Brain microvascular endothelial cell (primary cell): Measurements from ENCODE around the gene YY2.

Experiments used
- DNase-seq: peaks from one replicate; pipeline ENCODE4 v3.0.0-alpha.2; 2020
- H3K27ac ChIP-seq: fragments of 250-450 bp; sonication (Bioruptor Pico); 2 replicates; pipeline ENCODE4 v1.5.1; 2020; ENCODE audit warnings: mild to moderate bottlenecking, moderate library complexity
- H3K27me3 ChIP-seq: fragments of 250-450 bp; sonication (Bioruptor Pico); replicated peaks from 2 replicates; pipeline ENCODE4 v1.5.1; 2020; ENCODE audit warnings: mild to moderate bottlenecking
- H3K36me3 ChIP-seq: fragments of 250-450 bp; sonication (Bioruptor Pico); replicated peaks from 2 replicates; pipeline ENCODE4 v1.5.1; 2020; ENCODE audit warnings: mild to moderate bottlenecking
- H3K4me3 ChIP-seq: 2 replicates; pipeline ENCODE4 v1.5.1; 2011; ENCODE audit warnings: low read depth, mild to moderate bottlenecking, control low read depth, low read length, moderate library complexity
- in situ Hi-C: cut with HindIII; loops from 2 replicates; pipeline ENCODE4 v1.10.0; 2017; ENCODE audit warnings: low sequenced_read_pairs, low pct_ligation_motif_present
- TF ChIP-seq, protein P1 (sequence below): IDR thresholded peaks from 2 replicates; pipeline ENCODE4 v1.5.1; 2011; ENCODE audit warnings: low read depth, mild to moderate bottlenecking, moderate library complexity, low read length, control low read depth, inconsistent platforms; ENCODE audit errors: missing control alignments

Gene YY2

DNA sequence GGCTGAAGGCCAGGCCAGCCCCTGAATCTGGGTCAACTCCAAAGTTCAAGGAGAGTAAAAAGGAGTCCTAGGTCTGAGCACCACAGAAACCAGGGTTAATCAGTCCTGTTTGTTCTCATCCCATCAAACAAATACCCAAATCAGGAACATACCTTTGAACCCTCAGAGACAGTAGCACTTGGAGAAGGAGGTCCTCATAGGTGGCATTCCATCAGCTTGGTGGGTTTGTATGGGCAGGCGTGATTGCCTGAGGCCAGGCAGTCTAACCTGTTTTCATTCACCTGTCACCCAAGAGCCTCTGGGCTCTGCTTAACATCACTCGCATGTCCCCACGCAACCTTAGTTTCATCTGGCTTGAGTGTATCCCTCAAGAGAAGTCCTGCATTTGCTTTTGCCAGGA, 33.9 kb upstream of the YY2 start:
- in situ Hi-C loops, result no loop called here
- no peak for DNase-seq
- TF ChIP-seq, protein P1, sequence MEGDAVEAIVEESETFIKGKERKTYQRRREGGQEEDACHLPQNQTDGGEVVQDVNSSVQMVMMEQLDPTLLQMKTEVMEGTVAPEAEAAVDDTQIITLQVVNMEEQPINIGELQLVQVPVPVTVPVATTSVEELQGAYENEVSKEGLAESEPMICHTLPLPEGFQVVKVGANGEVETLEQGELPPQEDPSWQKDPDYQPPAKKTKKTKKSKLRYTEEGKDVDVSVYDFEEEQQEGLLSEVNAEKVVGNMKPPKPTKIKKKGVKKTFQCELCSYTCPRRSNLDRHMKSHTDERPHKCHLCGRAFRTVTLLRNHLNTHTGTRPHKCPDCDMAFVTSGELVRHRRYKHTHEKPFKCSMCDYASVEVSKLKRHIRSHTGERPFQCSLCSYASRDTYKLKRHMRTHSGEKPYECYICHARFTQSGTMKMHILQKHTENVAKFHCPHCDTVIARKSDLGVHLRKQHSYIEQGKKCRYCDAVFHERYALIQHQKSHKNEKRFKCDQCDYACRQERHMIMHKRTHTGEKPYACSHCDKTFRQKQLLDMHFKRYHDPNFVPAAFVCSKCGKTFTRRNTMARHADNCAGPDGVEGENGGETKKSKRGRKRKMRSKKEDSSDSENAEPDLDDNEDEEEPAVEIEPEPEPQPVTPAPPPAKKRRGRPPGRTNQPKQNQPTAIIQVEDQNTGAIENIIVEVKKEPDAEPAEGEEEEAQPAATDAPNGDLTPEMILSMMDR, result no peak
- no peaks in the 10 kb centered on the region for H3K36me3 ChIP-seq
- H3K4me3 ChIP-seq, result no peak overlapping the region
- H3K27ac ChIP-seq, result no peak overlapping the region
- H3K27me3 ChIP-seq, result no peaks in the 10 kb centered on the region

DNA sequence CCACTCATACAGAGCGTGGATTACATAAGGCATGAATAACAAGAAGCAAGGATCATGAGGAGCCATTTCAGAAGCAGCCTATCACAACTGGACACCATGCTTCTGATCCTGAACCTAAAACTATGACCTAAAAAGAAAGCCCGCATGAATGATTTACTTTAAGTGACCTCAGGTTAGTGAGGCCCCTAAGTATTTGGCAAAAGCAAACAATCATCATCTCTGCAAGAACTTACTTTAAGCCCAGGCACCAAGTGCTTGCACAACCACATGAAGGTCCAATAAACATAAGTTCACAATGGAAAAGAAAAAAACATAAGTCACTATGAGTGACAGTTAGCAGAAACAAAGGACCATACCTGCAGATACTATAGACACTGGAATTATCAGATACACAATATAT, 24.3 kb upstream of the YY2 start:
- Histone ChIP-seq H3K27me3 (no peaks in the 10 kb centered on the region), H3K36me3 (no peaks in the 10 kb centered on the region), H3K27ac (no peak overlapping the region), H3K4me3 (no peak overlapping the region)
- TF ChIP-seq, protein P1, result no peak
- in situ Hi-C loops, result no loop called here
- no peak for DNase-seq

DNA sequence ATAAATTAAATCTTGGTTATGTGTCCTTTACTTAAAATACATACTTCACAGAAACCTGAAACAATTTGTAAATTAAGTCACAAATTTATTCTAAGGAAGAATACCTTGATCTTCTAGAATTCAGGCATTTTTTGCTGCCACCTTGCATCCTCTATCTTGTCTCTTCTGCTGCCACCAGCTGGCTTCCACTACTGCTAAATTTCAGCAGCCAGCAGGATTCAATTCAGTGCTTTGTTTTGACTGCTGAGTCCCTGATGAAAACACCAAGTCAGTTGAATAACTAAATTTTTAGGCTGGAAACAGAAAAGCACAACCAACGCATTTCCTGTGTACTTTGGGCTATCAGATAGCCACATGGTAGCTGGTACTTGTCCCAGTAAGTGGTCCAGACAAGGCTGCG, 18.7 kb upstream of the YY2 start:
- DNase-seq, result no peak
- TF ChIP-seq, protein P1, result no peak
- H3K27ac ChIP-seq, result no peak overlapping the region
- no peaks in the 10 kb centered on the region for H3K27me3 ChIP-seq
- H3K4me3 ChIP-seq, result no peak overlapping the region
- in situ Hi-C loops, result no loop called here
- H3K36me3 ChIP-seq, result no peaks in the 10 kb centered on the region

DNA sequence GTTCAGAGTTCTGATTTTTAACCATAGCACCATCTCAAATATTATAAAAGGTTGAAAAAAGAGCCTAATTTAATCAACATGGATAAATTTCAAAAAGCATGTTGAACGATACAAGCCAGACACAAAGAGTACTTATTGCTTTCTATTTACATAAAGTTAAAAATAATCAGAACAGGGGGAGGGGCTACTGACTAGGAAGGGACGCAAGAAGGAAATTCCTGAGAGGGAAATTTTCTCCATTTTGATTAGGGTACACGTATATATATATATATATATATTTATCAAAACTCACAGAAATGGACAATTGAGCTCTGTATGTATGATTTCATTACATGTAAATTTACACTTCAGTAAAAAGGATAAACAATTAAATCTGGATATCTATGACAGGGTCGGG, 16.9 kb upstream of the YY2 start:
- in situ Hi-C loops, result no loop called here
- no peak for DNase-seq
- H3K27me3 ChIP-seq, result no peaks in the 10 kb centered on the region
- peak overlapping the region; percentile 78 for H3K4me3 ChIP-seq
- no peaks in the 10 kb centered on the region for H3K36me3 ChIP-seq
- TF ChIP-seq, protein P1, result no peak
- H3K27ac ChIP-seq, result peak overlapping the region; percentile 76

DNA sequence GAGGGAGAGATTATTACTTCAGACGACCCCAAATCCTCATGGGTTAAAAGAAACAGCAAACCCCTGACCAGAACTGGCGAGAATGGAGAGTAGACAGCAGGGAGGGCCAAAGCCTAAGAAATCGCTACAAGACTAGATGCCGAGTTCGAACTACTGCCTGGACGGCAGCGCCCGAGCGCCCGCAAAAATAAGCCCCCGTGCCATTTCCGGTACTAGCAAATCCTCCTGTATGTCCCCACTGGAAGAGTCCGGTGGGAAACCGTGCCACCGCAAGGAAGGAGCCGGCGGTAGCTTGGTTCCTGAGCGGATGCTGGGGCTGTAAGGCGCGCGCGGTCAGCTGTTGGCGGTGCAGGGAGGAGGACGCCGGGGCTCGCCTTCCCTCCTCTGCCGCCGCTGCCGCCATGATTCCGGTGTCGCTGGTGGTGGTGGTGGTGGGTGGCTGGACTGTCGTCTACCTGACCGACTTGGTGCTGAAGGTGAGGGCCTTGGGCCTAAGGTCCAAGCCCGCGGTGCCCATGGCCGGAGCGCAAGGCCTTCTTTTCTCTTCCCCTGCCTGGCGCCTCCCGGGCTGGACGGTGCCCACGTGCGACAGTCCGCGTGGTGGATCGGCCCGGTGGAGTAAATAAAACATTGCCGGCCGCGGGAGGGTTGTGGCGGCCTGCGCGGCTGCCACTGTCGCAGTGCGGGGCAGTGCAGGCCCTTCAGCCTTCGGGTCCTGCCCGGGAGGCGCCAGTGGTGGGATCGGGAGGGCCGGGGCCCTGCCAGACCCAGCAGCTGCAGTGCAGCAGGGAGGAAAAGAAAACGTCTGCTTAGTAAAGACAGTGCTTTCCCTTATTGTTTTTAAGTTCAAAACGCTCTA, 16.2 kb upstream of the YY2 start, which contains the start of gene MBTPS2:
Gene MBTPS2, plus strand, starts transcription at position 284 of the 859 bp plus-strand sequence. Its CDS starts 118 bp downstream, at position 402.
- peak within 1 kb of the TSS; percentile 78 for H3K4me3 ChIP-seq
- TF ChIP-seq, protein P1, result peak; percentile 13
- in situ Hi-C loops, result no loop called here

More for the DNA sequence above, 16.2 kb upstream of the YY2 start, which contains the start of gene MBTPS2:
- Histone ChIP-seq H3K27me3 (no peaks in the 10 kb centered on the region), H3K36me3 (no peaks in the 10 kb centered on the region), H3K27ac (peak within 1 kb of the TSS; percentile 76)
- DNase-seq, result peak; percentile 76
